ENCODE results near the gene EIF3L. TPM values are rescaled to one million over a fixed set of nuclear protein-coding genes. Genes with fewer than 3 reads are reported as not detected.

EIF3L gene
- polyA plus RNA-seq, 6 donors from 2014 or later = 260 to 316 (median 300) TPM

DNA sequence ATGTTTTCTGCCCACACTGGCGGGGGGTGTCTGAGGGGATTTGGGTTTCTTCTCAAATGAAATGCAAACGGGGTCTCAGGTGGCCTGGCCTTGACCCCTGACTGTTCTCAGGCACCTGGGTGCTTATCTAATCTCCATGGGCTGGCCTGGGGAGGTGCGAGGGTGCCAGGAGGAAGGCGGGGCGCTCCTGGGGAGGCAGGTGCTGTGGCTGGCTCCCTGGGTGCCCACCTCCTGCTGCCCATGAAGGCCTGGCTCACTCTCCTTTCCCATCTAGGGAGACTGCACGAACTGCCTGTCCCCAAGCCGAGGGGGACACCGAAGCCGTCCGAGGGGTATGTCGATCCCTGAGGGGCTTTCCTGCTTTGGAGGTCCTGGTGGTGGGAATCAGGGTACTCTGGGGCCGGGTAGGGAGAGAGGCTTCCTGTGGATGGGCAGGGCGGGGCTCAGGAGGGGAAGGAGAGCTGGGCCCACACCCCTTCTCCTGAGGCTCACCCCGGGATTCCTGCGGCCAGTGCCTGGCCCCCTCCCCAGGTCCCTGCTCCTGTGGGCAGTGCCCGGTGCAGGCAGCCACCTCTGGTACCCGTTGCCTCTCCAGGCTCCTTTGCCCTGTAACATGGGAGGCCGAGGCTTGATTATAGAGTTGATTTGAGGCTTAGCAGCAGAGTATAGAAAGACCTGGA is 75.3 kb downstream of the EIF3L start:
- no peak for DNase-seq
- H3K36me3 Mint-ChIP-seq = peaks cover 5 to 8% of the 10 kb centered on the region in 2 donors
- ATAC-seq (ENCODE audit: low read depth in 2 of 2) = no peak
- no peak overlapping the region for H3K27ac Mint-ChIP-seq
- peaks cover 9 to 13% (median 11%) of the 10 kb centered on the region in 3 donors for H3K4me1 Mint-ChIP-seq
- H3K9me3 Mint-ChIP-seq = no peaks in the 10 kb centered on the region
- H3K4me3 Mint-ChIP-seq = no peak overlapping the region
- H3K27me3 Mint-ChIP-seq = no peaks in the 10 kb centered on the region

- Mint-ChIP-seq H3K4me3 (no peak overlapping the region), H3K9me3 (no peaks in the 10 kb centered on the region), H3K27ac (no peak overlapping the region), H3K4me1 (peaks cover 4 to 10% (median 4%) of the 10 kb centered on the region in 3 donors), H3K27me3 (no peaks in the 10 kb centered on the region), H3K36me3 (peaks cover 5 to 8% of the 10 kb centered on the region in 2 donors)
- no peak for DNase-seq
- ATAC-seq (ENCODE audit: low read depth in 2 of 2) = no peak
These were observed 76.1 kb downstream of the EIF3L start for GRCh38 chr22:37925330-37925729.

DNA sequence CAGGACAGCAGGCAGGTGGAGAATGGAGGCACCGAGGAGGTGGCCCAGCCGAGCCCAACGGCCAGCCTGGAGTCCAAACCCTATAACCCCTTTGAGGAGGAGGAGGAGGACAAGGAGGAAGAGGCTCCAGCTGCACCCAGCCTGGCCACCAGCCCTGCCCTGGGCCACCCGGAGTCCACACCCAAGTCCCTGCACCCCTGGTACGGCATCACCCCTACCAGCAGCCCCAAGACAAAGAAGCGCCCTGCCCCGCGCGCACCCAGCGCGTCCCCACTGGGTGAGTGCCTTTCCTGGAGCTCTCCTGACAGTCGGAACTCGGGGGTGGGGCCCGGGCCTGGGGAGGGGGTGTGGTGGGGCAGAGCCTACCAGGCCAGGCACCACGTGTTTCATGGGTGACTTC is 76.5 kb downstream of the EIF3L start:
- no peak overlapping the region for H3K4me3 Mint-ChIP-seq
- H3K27me3 Mint-ChIP-seq = no peaks in the 10 kb centered on the region
- DNase-seq (no peak), ATAC-seq (ENCODE audit: low read depth in 2 of 2) (no peak)
- H3K36me3 Mint-ChIP-seq = peaks cover 5 to 8% of the 10 kb centered on the region in 2 donors
- H3K27ac Mint-ChIP-seq = no peak overlapping the region
- no peaks in the 10 kb centered on the region for H3K9me3 Mint-ChIP-seq
- H3K4me1 Mint-ChIP-seq = peaks cover 2 to 13% (median 4%) of the 10 kb centered on the region in 3 donors

DNA sequence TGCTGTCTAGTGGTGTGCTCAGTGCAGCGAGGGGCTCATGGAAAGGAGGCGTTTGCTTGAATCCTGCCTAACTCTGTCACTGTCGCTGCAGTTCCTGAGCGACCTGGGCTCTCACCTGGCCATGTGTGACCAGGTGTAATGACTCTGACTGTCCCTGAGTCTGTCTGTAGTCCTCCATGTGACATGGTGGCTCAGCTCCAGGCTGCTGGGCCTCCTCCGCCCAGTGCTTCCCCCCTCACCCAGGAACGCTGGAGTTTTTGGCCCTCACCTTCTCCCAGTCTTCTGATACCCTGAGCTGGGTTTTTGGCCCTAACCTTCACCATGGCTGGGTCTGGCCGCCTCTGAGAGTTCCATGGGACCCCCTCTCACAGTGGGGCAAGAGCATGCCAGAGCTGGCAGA is 77.1 kb downstream of the EIF3L start:
- no peak for DNase-seq
- no peaks in the 10 kb centered on the region for H3K27me3 Mint-ChIP-seq
- H3K36me3 Mint-ChIP-seq = peaks cover 5 to 8% of the 10 kb centered on the region in 2 donors
- H3K4me3 Mint-ChIP-seq = no peak overlapping the region
- no peak overlapping the region for H3K27ac Mint-ChIP-seq
- ATAC-seq (ENCODE audit: low read depth in 2 of 2) = no peak
- peaks cover 4 to 14% (median 6%) of the 10 kb centered on the region in 3 donors for H3K4me1 Mint-ChIP-seq
- no peaks in the 10 kb centered on the region for H3K9me3 Mint-ChIP-seq

GRCh38 chr22:37926771-37927636 is 77.8 kb downstream of the EIF3L start:
- ATAC-seq (ENCODE audit: low read depth in 2 of 2) = no peak
- no peak overlapping the region for H3K27ac Mint-ChIP-seq
- no peak for DNase-seq
- no peaks in the 10 kb centered on the region for H3K27me3 Mint-ChIP-seq
- peaks cover 5 to 8% of the 10 kb centered on the region in 2 donors for H3K36me3 Mint-ChIP-seq
- no peak overlapping the region for H3K4me3 Mint-ChIP-seq
- no peaks in the 10 kb centered on the region for H3K9me3 Mint-ChIP-seq
- H3K4me1 Mint-ChIP-seq = peaks cover 4 to 14% (median 7%) of the 10 kb centered on the region in 3 donors

DNA sequence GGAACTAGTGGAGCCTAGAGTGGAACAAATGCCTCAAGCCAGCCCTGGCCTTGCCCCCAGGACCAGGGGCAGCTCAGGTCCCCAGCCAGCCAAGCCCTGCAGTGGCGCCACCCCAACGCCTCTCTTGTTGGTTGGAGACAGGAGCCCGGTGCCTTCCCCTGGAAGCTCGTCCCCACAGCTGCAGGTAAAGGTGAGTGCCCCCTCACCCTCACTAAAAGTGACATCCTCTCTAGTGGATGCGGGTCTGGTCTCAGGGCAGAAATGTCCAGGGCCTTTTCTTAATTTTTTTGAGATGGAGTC is 78.4 kb downstream of the EIF3L start:
- H3K27ac Mint-ChIP-seq = no peak overlapping the region
- peaks cover 5 to 8% of the 10 kb centered on the region in 2 donors for H3K36me3 Mint-ChIP-seq
- DNase-seq = no peak
- no peak for ATAC-seq (ENCODE audit: low read depth in 2 of 2)
- no peaks in the 10 kb centered on the region for H3K27me3 Mint-ChIP-seq
- no peak overlapping the region for H3K4me3 Mint-ChIP-seq
- no peaks in the 10 kb centered on the region for H3K9me3 Mint-ChIP-seq
- peaks cover 4 to 14% (median 7%) of the 10 kb centered on the region in 3 donors for H3K4me1 Mint-ChIP-seq

DNA sequence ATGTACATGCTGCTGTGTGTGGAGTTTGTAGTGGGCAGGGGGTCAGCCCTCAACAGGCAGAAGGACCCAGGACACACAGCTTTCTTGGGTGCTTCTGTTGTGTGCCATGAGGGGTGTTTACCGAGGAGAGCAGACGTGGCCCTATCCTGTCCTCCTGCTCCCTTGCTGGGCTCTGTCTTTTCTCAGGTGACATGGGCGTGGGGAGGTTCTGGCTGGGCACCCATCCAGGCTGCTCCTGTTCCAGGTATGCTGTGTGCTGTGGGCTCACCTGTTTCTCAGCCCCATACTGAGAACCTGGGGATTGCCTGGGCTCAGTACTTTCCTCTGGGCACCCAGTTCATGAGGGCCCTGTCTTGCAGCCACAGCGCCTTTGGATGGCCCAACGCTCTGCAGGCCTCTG is 80.2 kb downstream of the EIF3L start:
- Mint-ChIP-seq H3K4me1 (peaks cover 9 to 31% (median 21%) of the 10 kb centered on the region in 3 donors), H3K27ac (peak overlapping the region in 1 of 6 donors; percentile 55), H3K4me3 (no peak overlapping the region), H3K27me3 (no peaks in the 10 kb centered on the region), H3K9me3 (no peaks in the 10 kb centered on the region), H3K36me3 (peaks cover 5 to 8% of the 10 kb centered on the region in 2 donors)
- DNase-seq (no peak), ATAC-seq (ENCODE audit: low read depth in 2 of 2) (no peak)

DNA sequence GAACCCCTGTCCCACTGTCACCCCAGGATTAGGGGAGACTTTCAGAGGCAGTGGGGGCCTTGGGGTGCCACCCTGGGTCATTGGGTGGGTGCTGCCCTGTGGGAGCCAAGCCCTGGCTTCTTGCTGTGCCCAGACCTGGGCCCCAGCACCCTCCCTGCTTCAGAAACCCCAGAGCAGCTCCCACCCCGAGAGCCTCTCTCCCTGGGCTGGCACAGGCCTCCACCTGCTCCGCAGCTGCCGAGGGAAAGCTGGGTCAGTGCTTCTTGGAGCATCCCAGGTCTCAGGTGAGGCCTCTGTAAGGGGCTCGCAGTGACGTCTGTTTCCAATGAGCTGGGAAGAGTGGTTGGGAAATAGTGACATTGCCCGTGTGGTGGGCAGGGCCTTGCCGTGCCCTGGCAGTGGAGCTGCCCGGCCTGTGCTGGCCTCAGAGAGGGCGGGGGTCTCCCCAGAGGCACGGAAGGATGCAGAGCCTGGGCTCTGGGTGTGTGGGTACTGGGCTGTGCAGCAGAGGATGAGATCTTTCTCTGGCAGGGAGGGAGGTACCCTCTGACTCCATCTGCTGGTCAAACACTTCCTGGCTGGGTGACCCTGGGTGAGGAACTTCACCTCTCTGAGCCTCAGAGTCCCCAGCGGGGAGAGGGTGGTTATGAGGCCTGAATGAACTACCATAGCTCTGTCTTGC is 81.2 kb downstream of the EIF3L start:
- ATAC-seq (ENCODE audit: low read depth in 2 of 2) = no peak
- Mint-ChIP-seq H3K27ac (peak overlapping the region in 1 of 6 donors; percentile 83), H3K4me1 (peaks cover 9 to 31% (median 21%) of the 10 kb centered on the region in 3 donors), H3K36me3 (peaks cover 5 to 8% of the 10 kb centered on the region in 2 donors), H3K4me3 (no peak overlapping the region), H3K27me3 (no peaks in the 10 kb centered on the region), H3K9me3 (no peaks in the 10 kb centered on the region)
- DNase-seq = no peak

DNA sequence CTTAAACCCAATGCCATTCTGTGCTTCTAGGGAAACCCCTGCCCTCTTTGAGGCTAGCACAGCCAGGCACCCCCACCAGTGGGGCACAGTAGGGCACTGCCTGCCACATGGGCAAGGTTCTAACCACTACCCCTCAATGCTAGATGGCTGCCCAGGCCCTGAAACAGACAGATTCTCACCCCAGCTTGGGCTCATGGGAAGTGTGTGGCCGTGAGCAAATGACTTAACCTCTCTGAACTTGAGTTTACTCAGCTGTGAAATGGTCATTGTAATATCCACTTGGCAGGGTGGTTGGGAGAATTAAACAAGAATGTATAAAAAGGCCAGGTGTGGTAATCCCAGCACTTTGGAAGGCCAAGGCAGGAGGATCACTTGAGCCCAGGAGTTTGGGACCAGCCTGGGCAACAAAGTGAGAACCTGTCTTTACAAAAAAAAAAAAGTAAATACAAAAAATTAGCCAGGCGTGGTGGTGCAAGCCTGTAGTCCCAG is 81.8 kb downstream of the EIF3L start:
- peaks cover 9 to 31% (median 21%) of the 10 kb centered on the region in 3 donors for H3K4me1 Mint-ChIP-seq
- H3K4me3 Mint-ChIP-seq = no peak overlapping the region
- peak overlapping the region in 1 of 6 donors; percentile 83 for H3K27ac Mint-ChIP-seq
- no peaks in the 10 kb centered on the region for H3K9me3 Mint-ChIP-seq
- DNase-seq (no peak), ATAC-seq (ENCODE audit: low read depth in 2 of 2) (no peak)
- peaks cover 5 to 8% of the 10 kb centered on the region in 2 donors for H3K36me3 Mint-ChIP-seq
- no peaks in the 10 kb centered on the region for H3K27me3 Mint-ChIP-seq

DNA sequence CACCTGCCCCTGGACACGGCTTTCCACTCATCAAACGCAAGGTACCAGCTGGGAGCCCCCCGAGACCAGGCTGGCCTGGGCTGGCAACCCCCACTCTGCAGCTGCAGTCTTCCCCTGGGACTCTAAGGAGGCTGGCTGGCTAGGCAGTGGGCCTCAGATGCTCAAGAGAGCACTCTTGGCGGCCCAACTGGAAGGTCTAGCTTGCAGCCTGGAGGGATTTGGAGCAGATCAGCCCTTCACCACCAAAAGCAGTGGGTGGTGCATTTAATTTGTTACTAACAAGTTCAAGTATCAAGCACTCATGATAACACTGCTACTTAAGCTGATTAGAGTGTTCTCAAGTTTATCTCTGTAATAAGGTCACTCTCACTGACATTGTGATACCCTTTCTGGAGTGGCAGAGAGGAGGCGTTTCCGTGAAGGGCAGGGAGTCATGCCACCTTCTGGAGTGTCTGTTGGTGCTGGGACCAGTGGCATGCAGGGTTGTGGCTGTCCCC is 82.7 kb downstream of the EIF3L start:
- H3K4me1 Mint-ChIP-seq = peaks cover 9 to 31% (median 21%) of the 10 kb centered on the region in 3 donors
- no peak overlapping the region for H3K4me3 Mint-ChIP-seq
- H3K27me3 Mint-ChIP-seq = no peaks in the 10 kb centered on the region
- H3K36me3 Mint-ChIP-seq = peaks cover 5 to 8% of the 10 kb centered on the region in 2 donors
- DNase-seq = no peak
- H3K9me3 Mint-ChIP-seq = no peaks in the 10 kb centered on the region
- peak overlapping the region in 1 of 6 donors; percentile 76 for H3K27ac Mint-ChIP-seq
- ATAC-seq (ENCODE audit: low read depth in 2 of 2) = no peak

DNA sequence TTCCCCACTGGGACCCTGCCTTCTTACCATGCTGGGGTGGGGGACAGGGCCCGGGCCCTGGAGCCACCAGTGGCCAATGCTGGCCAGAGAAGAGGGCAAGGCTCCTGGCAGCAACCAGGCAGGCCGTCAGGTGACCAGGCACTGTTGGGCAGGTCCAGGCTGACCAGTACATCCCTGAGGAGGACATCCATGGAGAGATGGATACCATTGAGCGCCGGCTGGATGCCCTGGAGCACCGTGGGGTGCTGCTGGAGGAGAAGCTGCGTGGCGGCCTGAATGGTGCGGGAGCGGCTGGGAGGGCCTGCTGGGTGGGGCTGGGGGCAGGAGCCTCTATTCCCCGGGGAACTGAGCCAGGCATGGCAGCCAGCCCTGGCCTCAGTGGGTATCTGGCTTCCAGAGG is 83.2 kb downstream of the EIF3L start:
- H3K4me3 Mint-ChIP-seq = no peak overlapping the region
- H3K36me3 Mint-ChIP-seq = peaks cover 5 to 11% of the 10 kb centered on the region in 2 donors
- ATAC-seq (ENCODE audit: low read depth in 2 of 2) (no peak), DNase-seq (no peak)
- peak overlapping the region in 2 of 6 donors; percentile 34 to 76 for H3K27ac Mint-ChIP-seq
- H3K27me3 Mint-ChIP-seq = no peaks in the 10 kb centered on the region
- H3K4me1 Mint-ChIP-seq = peaks cover 9 to 31% (median 21%) of the 10 kb centered on the region in 3 donors
- no peaks in the 10 kb centered on the region for H3K9me3 Mint-ChIP-seq

DNA sequence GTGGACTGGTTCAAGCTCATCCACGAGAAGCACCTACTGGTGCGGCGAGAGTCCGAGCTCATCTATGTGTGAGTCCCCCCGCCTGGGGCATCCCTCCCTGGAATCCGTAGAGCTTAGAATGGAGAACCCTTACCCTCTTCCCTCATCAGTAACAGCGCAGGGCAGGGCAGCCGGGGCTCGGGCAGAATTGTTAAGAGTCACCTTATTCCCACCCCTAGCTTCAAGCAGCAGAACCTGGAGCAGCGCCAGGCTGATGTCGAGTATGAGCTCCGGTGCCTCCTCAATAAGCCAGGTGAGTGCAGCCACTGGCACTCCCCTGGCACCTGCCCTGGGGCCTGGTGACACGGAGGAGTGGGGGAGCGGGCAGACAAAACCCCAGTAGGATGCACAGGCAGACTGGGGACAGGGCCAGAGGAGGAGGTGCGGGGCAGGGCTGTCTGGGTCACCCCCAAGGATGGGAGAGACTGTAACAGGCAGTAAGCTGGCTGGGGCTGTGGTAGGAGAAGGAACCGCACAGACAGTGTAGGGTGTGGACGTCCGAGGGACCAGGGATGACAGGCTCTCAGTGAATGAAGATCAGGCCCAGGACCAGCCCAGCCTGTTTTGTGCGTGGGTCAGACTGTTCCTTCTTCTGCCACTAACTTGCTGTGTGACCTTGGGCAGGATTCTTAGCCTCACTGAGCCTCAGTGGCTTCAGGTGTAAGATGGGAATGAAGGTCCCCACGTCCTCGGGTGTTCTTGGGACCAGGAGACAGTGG is 83.8 kb downstream of the EIF3L start:
- DNase-seq (no peak), ATAC-seq (ENCODE audit: low read depth in 2 of 2) (no peak)
- Mint-ChIP-seq H3K27ac (peak overlapping the region in 2 of 6 donors; percentile 11 to 34), H3K27me3 (no peaks in the 10 kb centered on the region), H3K4me1 (peaks cover 9 to 31% (median 21%) of the 10 kb centered on the region in 3 donors), H3K36me3 (peaks cover 5 to 16% of the 10 kb centered on the region in 2 donors), H3K4me3 (no peak overlapping the region), H3K9me3 (no peaks in the 10 kb centered on the region)
